ENCODE results near the gene IFNGR2. TPM values are rescaled to one million over a fixed set of nuclear protein-coding genes. Genes with fewer than 3 reads are reported as not detected.

Gene IFNGR2
- total and polyA plus RNA-seq, 2 of the 13 experiments (the other 11 are each of a cell fraction or from before 2014, with no cell fraction given): 61.3 to 117 TPM

DNA sequence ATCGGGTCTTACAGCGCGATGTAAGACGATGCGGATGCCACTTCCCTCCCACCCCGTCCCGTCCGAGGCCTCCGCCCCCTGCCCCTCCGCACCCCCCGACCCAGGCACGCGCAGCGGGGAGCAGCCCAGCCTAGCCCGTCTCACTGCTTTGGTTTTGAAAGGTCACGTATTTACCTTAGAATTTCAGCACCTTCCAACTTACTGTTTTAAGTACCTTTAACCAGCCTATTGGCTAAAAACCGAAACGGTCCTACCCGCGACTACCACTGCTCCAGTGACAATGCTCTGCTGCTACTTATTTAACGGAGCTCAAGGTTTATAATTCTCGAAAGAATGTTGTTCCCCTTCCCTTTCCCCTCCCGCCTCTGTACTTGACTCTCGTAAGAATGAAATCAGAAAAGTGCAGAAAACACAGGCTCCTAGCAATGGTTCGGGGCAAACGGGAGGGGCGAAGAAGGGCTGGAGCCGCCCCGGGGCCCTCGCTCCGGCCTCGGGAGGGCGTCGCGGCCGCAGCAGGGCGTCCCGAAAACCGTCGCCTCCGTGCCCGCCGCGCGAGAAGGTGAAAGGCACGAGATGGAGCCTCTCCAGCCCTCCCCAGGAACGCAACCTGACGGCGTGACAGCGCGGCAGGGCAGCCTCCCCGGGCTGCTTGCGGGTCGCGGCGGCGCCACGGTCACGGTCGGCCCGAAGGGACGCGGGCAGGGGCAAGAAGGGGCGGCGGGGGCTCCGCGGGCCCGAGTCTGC lies 75.9 kb downstream of the IFNGR2 start:
- Histone ChIP-seq H2AFZ (ENCODE audit: low read length) (peak overlapping the region; percentile 96), H3K9ac (ENCODE audit: insufficient read depth, low read depth, low read length) (peak overlapping the region; percentile 86), H3K36me3 (replicated peaks in 1 of 2; ENCODE audit: control insufficient read depth in 1 of 2, insufficient read depth in 2 of 2, low read length in 2 of 2) (no peaks in the 10 kb centered on the region), H3K79me2 (ENCODE audit: insufficient read depth, low read length) (peaks cover 14% of the 10 kb centered on the region), H3K4me3 (replicated peaks in 1 of 3; ENCODE audit: insufficient read depth in 1 of 3, low read depth in 2 of 3, low read length in 3 of 3) (peak overlapping the region; percentile 72 to 91 (median 85)), H3K9me3 (ENCODE audit: low read length) (no peaks in the 10 kb centered on the region), H4K20me1 (ENCODE audit: insufficient read depth, low read length) (no peaks in the 10 kb centered on the region), H3K27me3 (ENCODE audit: control insufficient read depth in 1 of 2, insufficient read depth in 2 of 2, low read length in 2 of 2) (no peaks in the 10 kb centered on the region; a peak in 1 of 5 replicates), H3K4me1 (ENCODE audit: insufficient read depth, low read length) (peaks cover 16% of the 10 kb centered on the region), H3K27ac (ENCODE audit: extremely low read length, insufficient read depth, low read length) (peak overlapping the region; percentile 92), H3K4me2 (ENCODE audit: low read depth, low read length) (peak overlapping the region; percentile 75)
- in situ Hi-C loops (cut with HindIII; ENCODE audit: extremely low pct_ligation_motif_present, low pct_unique_long_range_greater_than_20kb) (no loop called here), intact Hi-C loops (cut with micrococcal nuclease; ENCODE audit: unreplicated experiment) (no loop called here)
- FAIRE-seq: no peak
- DNase-seq (ENCODE audit: low spot score): peak; percentile 10
- no TSS peak for BruUV-seq (replicated peaks)
- ChIA-PET POLR2A (interaction anchor here (0.6 to 3.6 kb wide), 16 partner anchors 12 to 253 kb away, joined by 3 to 96 read pairs (median 5); partner anchors contain the start of genes DNAJC28, DONSON, IFNAR1 and SON), CTCF (ENCODE audit: low intra/inter-chr PET ratio, low total read pairs) (no interaction called here)
- peak; percentile 44 for ATAC-seq
- WGBS (ENCODE audit: low lambda C conversion rate): 1% methylated on average over 41 of the region's 68 CpGs
- 0 out of 2 replicates have a peak, but pooled peaks have one; percentile 6 for TF ChIP-seq YEATS2 (CRISPR knock-in tag; IDR thresholded peaks at IDR 0.05; ENCODE audit: borderline replicate concordance)
- TF ChIP-seq ZNF543 (CRISPR knock-in tag; IDR thresholded peaks at IDR 0.05): peak; percentile 32; the same call in 1 of the 2 replicates
- TF ChIP-seq HNRNPK (IDR thresholded peaks at IDR 0.05; ENCODE audit: low read depth, low read length, poor library complexity, severe bottlenecking): no peak
- TF ChIP-seq POLR2AphosphoS2 (IDR thresholded peaks at IDR 0.05; ENCODE audit: low read depth, low read length): no peak
- TF ChIP-seq, protein P1, sequence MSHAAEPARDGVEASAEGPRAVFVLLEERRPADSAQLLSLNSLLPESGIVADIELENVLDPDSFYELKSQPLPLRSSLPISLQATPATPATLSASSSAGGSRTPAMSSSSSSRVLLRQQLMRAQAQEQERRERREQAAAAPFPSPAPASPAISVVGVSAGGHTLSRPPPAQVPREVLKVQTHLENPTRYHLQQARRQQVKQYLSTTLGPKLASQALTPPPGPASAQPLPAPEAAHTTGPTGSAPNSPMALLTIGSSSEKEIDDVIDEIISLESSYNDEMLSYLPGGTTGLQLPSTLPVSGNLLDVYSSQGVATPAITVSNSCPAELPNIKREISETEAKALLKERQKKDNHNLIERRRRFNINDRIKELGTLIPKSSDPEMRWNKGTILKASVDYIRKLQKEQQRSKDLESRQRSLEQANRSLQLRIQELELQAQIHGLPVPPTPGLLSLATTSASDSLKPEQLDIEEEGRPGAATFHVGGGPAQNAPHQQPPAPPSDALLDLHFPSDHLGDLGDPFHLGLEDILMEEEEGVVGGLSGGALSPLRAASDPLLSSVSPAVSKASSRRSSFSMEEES (CRISPR knock-in tag; IDR thresholded peaks at IDR 0.05): no peak
- TF ChIP-seq, protein P2, sequence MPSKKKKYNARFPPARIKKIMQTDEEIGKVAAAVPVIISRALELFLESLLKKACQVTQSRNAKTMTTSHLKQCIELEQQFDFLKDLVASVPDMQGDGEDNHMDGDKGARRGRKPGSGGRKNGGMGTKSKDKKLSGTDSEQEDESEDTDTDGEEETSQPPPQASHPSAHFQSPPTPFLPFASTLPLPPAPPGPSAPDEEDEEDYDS (CRISPR knock-in tag; IDR thresholded peaks at IDR 0.05): no peak
- TF ChIP-seq, protein P3, sequence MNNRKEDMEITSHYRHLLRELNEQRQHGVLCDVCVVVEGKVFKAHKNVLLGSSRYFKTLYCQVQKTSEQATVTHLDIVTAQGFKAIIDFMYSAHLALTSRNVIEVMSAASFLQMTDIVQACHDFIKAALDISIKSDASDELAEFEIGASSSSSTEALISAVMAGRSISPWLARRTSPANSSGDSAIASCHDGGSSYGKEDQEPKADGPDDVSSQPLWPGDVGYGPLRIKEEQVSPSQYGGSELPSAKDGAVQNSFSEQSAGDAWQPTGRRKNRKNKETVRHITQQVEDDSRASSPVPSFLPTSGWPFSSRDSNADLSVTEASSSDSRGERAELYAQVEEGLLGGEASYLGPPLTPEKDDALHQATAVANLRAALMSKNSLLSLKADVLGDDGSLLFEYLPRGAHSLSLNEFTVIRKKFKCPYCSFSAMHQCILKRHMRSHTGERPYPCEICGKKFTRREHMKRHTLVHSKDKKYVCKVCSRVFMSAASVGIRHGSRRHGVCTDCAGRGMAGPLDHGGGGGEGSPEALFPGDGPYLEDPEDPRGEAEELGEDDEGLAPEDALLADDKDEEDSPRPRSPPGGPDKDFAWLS (CRISPR knock-in tag; IDR thresholded peaks at IDR 0.05; ENCODE audit: borderline replicate concordance): no peak
- peak; percentile 58; the same call in 1 of the 2 replicates for TF ChIP-seq MTA1 (CRISPR knock-in tag; IDR thresholded peaks at IDR 0.05; ENCODE audit: borderline replicate concordance)
- no peak for TF ChIP-seq ARID2 (CRISPR knock-in tag; IDR thresholded peaks at IDR 0.05; ENCODE audit: borderline replicate concordance)
- TF ChIP-seq, protein P4, sequence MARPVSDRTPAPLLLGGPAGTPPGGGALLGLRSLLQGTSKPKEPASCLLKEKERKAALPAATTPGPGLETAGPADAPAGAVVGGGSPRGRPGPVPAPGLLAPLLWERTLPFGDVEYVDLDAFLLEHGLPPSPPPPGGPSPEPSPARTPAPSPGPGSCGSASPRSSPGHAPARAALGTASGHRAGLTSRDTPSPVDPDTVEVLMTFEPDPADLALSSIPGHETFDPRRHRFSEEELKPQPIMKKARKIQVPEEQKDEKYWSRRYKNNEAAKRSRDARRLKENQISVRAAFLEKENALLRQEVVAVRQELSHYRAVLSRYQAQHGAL (CRISPR knock-in tag; IDR thresholded peaks at IDR 0.05; ENCODE audit: not compliant biosample characterization): no peak
- TF ChIP-seq BRD4 (CRISPR knock-in tag; IDR thresholded peaks at IDR 0.05): no peak
- TF ChIP-seq MYC (CRISPR knock-in tag; IDR thresholded peaks at IDR 0.05; ENCODE audit: borderline replicate concordance): peak; percentile 18; the same call in 1 of the 2 replicates
- TF ChIP-seq, protein P5, sequence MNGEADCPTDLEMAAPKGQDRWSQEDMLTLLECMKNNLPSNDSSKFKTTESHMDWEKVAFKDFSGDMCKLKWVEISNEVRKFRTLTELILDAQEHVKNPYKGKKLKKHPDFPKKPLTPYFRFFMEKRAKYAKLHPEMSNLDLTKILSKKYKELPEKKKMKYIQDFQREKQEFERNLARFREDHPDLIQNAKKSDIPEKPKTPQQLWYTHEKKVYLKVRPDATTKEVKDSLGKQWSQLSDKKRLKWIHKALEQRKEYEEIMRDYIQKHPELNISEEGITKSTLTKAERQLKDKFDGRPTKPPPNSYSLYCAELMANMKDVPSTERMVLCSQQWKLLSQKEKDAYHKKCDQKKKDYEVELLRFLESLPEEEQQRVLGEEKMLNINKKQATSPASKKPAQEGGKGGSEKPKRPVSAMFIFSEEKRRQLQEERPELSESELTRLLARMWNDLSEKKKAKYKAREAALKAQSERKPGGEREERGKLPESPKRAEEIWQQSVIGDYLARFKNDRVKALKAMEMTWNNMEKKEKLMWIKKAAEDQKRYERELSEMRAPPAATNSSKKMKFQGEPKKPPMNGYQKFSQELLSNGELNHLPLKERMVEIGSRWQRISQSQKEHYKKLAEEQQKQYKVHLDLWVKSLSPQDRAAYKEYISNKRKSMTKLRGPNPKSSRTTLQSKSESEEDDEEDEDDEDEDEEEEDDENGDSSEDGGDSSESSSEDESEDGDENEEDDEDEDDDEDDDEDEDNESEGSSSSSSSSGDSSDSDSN (CRISPR knock-in tag; IDR thresholded peaks at IDR 0.05): peak; percentile 73
- TF ChIP-seq ZNF251 (CRISPR knock-in tag; IDR thresholded peaks at IDR 0.05): no peak

All from HepG2 (cell line).